HG02870 (cell line): ENCODE measurements around the gene SCNN1G.
"Not testable (repeated sequence)": the region's sequence is repeated elsewhere in the genome, so short reads cannot be mapped to it uniquely, and the experiment has no call there.

Source experiments
- ATAC-seq: cut with Tn5 transposase; IDR thresholded peaks from one replicate; pipeline ENCODE4 v1.9.1; 2021; ENCODE audit warnings: mild to moderate bottlenecking, moderate library complexity; ENCODE audit not compliant: unreplicated experiment

The SCNN1G gene

DNA sequence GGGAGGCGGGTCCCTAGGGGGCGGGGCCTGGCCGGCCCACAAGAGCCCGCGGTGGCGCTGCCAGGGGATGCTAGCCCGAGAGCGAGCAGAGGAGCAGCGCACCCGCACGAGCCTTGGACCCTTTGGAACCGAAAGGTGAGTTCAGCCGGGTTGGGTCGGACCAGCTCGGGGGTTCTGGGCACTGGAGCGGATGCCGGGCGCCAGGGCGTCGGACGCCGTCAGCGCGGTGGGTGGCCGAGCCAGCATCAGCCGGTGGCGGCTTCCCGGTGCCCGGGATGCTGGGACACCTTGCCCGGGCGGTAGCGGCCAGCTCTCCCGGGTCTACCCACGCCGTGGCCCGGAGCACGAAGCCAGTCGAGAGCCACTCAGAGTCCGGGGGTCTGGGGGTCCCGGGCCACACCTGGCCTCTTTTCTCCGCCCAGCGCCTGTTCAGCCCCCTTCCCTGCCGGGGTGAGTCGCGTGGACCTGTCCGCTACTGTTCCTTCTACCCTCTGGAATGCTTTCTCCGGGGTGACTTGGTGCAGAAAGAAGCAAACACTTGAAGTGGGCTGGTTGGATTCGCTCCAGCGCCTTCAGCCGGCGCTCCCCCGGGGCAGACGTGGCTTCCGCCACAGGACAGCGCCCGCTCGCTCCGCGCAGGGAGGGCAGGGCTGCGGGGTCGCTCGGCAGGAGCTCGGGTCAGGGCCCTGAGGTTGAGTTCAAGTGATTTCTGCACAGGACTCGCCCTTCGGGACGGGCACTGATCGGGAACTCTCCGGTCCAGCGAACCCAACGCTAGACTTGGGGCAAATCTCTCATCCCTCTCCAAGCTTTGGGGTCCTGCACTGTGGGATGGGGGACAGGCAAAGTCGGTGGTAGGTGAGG lies at the start of gene SCNN1G:
Gene SCNN1G (plus strand): TSS at position 67 of the 864 bp plus-strand sequence. CDS start 3,527 bp downstream, outside the sequence.
- no peak for ATAC-seq

DNA sequence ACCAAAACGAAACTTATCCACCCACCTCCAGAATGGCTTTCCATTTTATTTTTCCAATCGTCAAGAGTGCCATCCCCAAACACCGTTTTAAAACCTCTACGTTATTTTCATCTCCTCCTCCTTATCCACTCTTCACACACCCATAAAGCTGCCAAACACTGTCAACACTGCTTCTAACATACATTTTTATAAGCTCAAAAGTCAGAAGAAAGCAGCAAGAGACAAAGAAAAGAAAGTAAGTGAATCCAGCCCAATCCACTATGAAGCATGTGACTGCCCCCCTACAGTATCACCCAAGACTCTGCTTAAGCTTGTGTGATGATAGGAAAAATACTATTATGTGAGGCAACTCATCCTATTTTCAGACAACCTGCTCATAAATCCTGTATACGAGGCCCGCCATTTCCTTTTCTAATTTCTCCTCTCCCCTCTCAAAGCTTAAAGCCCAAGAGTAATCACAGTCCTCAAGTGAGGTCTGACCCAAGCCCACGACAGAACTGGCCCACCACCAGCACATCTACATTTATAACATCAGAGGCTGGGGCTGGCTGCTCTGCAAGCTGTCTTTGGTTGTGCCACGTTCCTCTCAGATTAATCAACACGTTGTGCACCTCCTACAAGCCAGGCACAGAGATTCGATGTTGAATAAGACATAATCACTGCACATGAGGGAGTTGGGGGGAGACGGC lies 49.6 kb upstream of the SCNN1G start:
- no peak for ATAC-seq

GRCh38 chr16:23134274-23134673 lies 48.3 kb upstream of the SCNN1G start:
- ATAC-seq: no peak

DNA sequence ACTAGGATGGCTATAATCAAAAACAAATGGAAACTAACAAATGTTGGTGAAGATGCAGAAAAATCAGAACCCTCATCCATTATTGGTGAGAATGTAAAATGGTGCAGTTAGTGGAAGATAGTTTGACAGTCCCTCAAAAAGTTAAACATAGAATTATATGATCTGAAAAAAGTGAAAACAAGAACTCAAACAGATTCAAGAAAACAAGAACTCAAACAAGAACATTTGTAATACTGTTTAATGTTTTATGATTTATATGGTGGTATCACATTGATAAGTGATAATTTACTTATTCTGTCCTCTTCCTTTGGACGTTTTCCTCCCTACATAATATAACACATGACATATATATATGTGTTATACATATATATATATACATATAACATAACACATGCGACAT lies 45.3 kb upstream of the SCNN1G start:
- ATAC-seq: no peak

- no peak for ATAC-seq
Observed at GRCh38 chr16:23137818-23138217, 44.7 kb upstream of the SCNN1G start.

GRCh38 chr16:23140107-23140506 lies 42.4 kb upstream of the SCNN1G start:
- no peak for ATAC-seq

DNA sequence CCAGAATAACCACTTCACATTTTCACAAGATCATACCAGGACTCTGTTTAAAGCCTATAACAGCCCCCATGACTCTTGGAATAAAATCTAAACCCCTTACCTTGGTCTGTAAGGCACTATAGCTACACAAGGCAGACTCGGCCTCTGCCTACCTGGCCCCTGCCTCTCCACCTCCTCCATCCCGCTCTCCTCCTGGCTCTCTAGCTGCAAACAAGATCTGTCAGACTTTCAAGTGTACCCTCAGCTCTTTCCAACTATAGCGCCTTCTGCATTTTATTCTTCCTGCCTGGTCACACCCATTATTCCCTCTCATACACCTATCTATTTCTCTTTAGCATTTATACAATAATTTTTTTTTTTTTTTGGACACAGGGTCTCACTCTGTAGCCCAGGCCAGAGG lies 41.5 kb upstream of the SCNN1G start:
- ATAC-seq: no peak

GRCh38 chr16:23141500-23141899 lies 41.0 kb upstream of the SCNN1G start:
- ATAC-seq: no peak

GRCh38 chr16:23141959-23142740 lies 40.4 kb upstream of the SCNN1G start:
- ATAC-seq: no peak

- ATAC-seq: no peak
Observed at GRCh38 chr16:23143391-23143790, 39.2 kb upstream of the SCNN1G start.

GRCh38 chr16:23144393-23144792 lies 38.2 kb upstream of the SCNN1G start:
- ATAC-seq: not testable (repeated sequence)

DNA sequence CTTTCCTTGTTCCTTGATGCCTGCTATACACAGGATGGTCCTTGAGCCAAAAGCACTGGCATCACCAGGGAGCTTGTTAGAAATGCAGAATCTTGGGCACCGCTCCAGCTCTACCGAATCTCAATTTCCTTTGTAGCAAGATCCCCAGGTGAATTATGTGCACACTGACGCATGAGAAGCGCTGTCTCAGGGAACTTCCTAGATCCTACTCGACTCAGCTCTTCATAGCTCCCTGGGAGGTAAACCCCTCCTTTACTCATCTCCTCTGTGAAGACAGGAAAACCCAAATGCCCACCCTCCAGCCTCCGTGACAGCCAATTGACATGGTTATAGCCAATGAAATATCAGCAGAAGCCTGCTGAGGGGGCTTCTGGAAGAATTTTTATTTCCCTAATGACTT lies 37.4 kb upstream of the SCNN1G start:
- ATAC-seq: no peak

- ATAC-seq: no peak
Observed at GRCh38 chr16:23145608-23146007, 36.9 kb upstream of the SCNN1G start.

- ATAC-seq: no peak
Observed at GRCh38 chr16:23146877-23147601, 35.5 kb upstream of the SCNN1G start.

GRCh38 chr16:23147666-23148065 lies 34.9 kb upstream of the SCNN1G start:
- ATAC-seq: no peak

DNA sequence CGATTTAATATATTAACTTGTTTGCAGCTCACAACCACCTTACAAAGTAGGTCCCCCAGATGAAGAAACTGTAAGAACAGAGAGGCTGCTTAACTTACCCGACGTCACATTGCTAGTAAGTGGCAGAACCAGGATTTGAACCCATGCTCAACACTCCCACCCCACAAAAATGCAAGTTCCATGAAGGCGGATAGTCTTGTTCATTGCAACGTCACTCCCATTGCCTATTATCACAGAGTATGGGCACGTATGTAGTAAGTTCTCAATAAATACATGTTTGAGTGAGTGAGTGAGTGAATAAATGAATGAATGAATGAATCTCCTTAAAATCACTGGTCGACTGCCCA lies 34.4 kb upstream of the SCNN1G start:
- no peak for ATAC-seq

DNA sequence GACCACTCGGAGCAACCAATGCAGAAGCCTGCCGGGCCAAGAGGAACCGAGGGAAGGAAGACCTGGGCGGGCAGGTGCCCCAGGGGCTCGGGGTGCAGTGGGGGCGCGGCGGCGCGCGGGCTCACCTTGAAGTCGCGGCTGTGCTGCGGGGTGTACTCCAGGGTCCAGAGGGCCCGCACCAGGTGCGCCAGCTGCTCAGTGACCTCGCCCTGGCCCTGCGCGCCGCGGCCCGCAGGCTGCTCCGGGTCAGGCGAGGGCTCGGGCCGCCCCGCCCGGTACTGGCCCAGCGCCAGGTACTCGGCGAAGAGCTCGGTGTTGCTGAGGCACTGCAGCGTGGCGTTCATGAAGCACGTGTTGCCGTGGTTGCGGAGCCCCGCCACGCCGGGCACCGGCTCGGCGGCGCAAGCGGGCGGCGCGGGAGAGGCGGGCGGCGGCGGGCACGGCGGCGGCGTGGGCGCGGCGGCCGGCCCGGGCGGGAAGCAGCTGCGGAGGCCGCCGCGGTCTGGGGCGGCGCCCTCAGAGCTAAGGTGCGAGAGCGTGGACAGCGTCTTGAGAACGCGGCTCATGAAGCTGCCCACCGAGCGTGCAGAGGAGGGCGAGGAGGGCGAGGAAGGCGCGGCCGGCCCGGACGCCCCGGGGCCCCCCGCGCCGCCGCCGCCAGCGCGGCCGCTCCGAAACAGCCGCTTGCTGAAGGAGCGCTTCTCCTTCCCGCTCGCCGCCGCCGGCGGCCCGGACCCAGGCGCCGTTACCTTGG lies 33.9 kb upstream of the SCNN1G start:
- peak; percentile 36 for ATAC-seq

DNA sequence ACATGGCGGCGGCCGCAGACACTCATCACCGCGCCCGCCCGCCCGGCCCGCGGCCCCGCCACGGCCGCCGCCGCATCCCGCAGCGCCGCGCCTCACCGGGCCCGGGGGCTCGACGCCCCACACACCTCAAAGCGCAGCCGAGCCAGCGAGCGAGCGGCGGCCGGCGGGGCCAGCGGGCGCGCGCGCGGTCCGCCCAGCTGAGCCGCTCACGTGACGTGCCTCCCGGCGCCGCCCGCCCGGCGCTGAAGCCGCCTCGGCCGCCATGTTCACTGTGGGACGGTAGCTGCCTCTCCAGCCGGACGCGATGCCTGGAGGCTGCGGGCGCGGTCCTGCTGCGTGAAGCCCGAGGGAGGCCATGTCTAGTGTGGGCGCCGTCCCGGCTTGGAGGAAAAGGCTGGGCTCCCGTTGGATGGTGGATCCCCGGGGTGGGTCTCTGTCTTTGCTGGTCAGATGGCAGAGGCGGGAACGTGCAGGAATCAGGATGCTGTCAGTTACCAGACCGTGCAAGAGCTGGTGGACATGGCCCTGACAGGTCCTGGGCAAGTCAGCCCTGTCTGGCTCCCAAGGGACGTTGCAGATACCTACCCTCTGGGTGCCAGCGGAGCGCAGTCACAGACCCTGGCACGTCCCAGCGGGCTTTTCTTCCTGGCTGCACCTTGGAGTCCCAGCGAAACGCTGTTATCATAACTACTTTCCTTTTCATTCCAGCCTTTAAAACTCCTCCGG lies 33.1 kb upstream of the SCNN1G start, which contains the start of gene USP31:
Gene USP31 (minus strand): TSS at position 186 of the 726 bp plus-strand sequence. CDS start 182 bp downstream, at position 4.
- ATAC-seq: peak; percentile 95

- ATAC-seq: no peak
Observed at GRCh38 chr16:23149993-23150364, 32.6 kb upstream of the SCNN1G start.
